Measurements from ENCODE around the gene SUMO4. TPM values are rescaled to one million over a fixed set of nuclear protein-coding genes. Genes with fewer than 3 reads are reported as not detected.

Gene SUMO4
- total RNA-seq, 1 donor from 2014 or later, result 2.0 TPM

- intact Hi-C loops (cut with DNase I), result no loop called here
- DNase-seq (no peak), ATAC-seq (no peak)
- H3K4me3 ChIP-seq, result no peak overlapping the region
- H3K9me3 ChIP-seq, result no peaks in the 10 kb centered on the region
- no peak overlapping the region for H3K27ac ChIP-seq
- H3K36me3 ChIP-seq, result no peaks in the 10 kb centered on the region
- no peak for TF ChIP-seq CTCF (IDR thresholded peaks at IDR 0.05)
- peaks cover 6% of the 10 kb centered on the region for H3K4me1 ChIP-seq
- H3K27me3 ChIP-seq (ENCODE audit: low read depth), result no peaks in the 10 kb centered on the region
Measured at GRCh38 chr6:149436647-149437046, 36.6 kb downstream of the SUMO4 start.

GRCh38 chr6:149437212-149437611, 37.1 kb downstream of the SUMO4 start:
- H3K4me3 ChIP-seq, result no peak overlapping the region
- TF ChIP-seq CTCF (IDR thresholded peaks at IDR 0.05), result no peak
- intact Hi-C loops (cut with DNase I), result no loop called here
- no peak for ATAC-seq
- no peaks in the 10 kb centered on the region for H3K9me3 ChIP-seq
- no peaks in the 10 kb centered on the region for H3K27me3 ChIP-seq (ENCODE audit: low read depth)
- no peak overlapping the region for H3K27ac ChIP-seq
- no peak for DNase-seq
- H3K36me3 ChIP-seq, result no peaks in the 10 kb centered on the region
- peaks cover under 1% of the 10 kb centered on the region for H3K4me1 ChIP-seq

- no peak overlapping the region for H3K4me3 ChIP-seq
- no peaks in the 10 kb centered on the region for H3K4me1 ChIP-seq
- ATAC-seq (no peak), DNase-seq (no peak)
- H3K36me3 ChIP-seq, result no peaks in the 10 kb centered on the region
- no peak for TF ChIP-seq CTCF (IDR thresholded peaks at IDR 0.05)
- no peaks in the 10 kb centered on the region for H3K27me3 ChIP-seq (ENCODE audit: low read depth)
- no peak overlapping the region for H3K27ac ChIP-seq
- intact Hi-C loops (cut with DNase I), result no loop called here
- H3K9me3 ChIP-seq, result no peaks in the 10 kb centered on the region
Measured at GRCh38 chr6:149438855-149439254, 38.8 kb downstream of the SUMO4 start.

GRCh38 chr6:149439626-149440025, 39.6 kb downstream of the SUMO4 start:
- H3K27ac ChIP-seq, result no peak overlapping the region
- intact Hi-C loops (cut with DNase I), result no loop called here
- ATAC-seq, result no peak

GRCh38 chr6:149440735-149441671, 40.9 kb downstream of the SUMO4 start:
- no peak for TF ChIP-seq CTCF (IDR thresholded peaks at IDR 0.05)
- ATAC-seq (no peak), DNase-seq (no peak)
- H3K27ac ChIP-seq, result no peak overlapping the region
- intact Hi-C loops (cut with DNase I), result no loop called here
- no peaks in the 10 kb centered on the region for H3K27me3 ChIP-seq (ENCODE audit: low read depth)
- no peak overlapping the region for H3K4me3 ChIP-seq
- no peaks in the 10 kb centered on the region for H3K36me3 ChIP-seq
- H3K9me3 ChIP-seq, result no peaks in the 10 kb centered on the region
- no peaks in the 10 kb centered on the region for H3K4me1 ChIP-seq

More at GRCh38 chr6:149439626-149440025, 39.6 kb downstream of the SUMO4 start:
- no peak for DNase-seq
- no peaks in the 10 kb centered on the region for H3K9me3 ChIP-seq
- H3K27me3 ChIP-seq (ENCODE audit: low read depth), result no peaks in the 10 kb centered on the region
- no peak for TF ChIP-seq CTCF (IDR thresholded peaks at IDR 0.05)
- H3K4me3 ChIP-seq, result no peak overlapping the region
- H3K4me1 ChIP-seq, result no peaks in the 10 kb centered on the region
- H3K36me3 ChIP-seq, result no peaks in the 10 kb centered on the region

Data from lower lobe of right lung (tissue), 2 donors.